ENCODE measurements around the gene KIAA2012. TPM values are rescaled to one million over a fixed set of nuclear protein-coding genes. Genes with fewer than 3 reads are reported as not detected.
A peak's percentile ranks its signal among the peaks of the same experiment; 100 is the strongest.

Gene KIAA2012
- total and polyA plus RNA-seq, 2 of the 8 experiments (the other 6 are each of a cell fraction or from before 2014, with no cell fraction given) = not detected

GRCh38 chr2:202102425-202103000 lies 29.5 kb downstream of the KIAA2012 start:
- CTCF ChIA-PET (ENCODE audit: partially characterized antibody) = interaction anchor here (0.5 to 5.8 kb wide), 18 partner anchors 7 to 243 kb away, joined by 3 to 43 read pairs (median 4); partner anchors contain the start of gene KIAA2012

More at GRCh38 chr2:202102425-202103000, 29.5 kb downstream of the KIAA2012 start:
- DNase-seq (ENCODE audit: low read depth in 1 of 2, low spot score in 2 of 2) (no peak), FAIRE-seq (no peak)
- H3K4me3 ChIP-seq (ENCODE audit: extremely low read depth in 1 of 4, insufficient read depth in 2 of 4, low read depth in 3 of 4, low read length in 4 of 4) = no peak overlapping the region
- POLR2A ChIA-PET (ENCODE audit: partially characterized antibody) = interaction anchor here (0.7 to 1.8 kb wide), 3 partner anchors 9 to 175 kb away, joined by 3 to 4 read pairs (median 4); no protein-coding TSS in a partner anchor
- no peaks in the 10 kb centered on the region for H3K9me3 ChIP-seq (ENCODE audit: insufficient read depth in 2 of 2, low read depth in 1 of 2, low read length in 1 of 2)
- no peak overlapping the region for H2BK120ac ChIP-seq (replicated peaks; ENCODE audit: low read depth, low read length)
- H3K36me3 ChIP-seq (ENCODE audit: control insufficient read depth in 2 of 4, insufficient read depth in 4 of 4, low read length in 3 of 4) = no peaks in the 10 kb centered on the region
- H3K4me2 ChIP-seq (ENCODE audit: insufficient read depth in 1 of 2, low read depth in 2 of 2, low read length in 2 of 2) = 0 out of 4 replicates have a peak overlapping the region, but pooled peaks of 1 of the 2 experiments have one; percentile 12
- no peaks in the 10 kb centered on the region for H3K79me2 ChIP-seq (ENCODE audit: control insufficient read depth in 1 of 2, insufficient read depth in 2 of 2, low read length in 2 of 2)
- H3K18ac ChIP-seq (ENCODE audit: extremely low read depth, low read length) = no peak overlapping the region
- no peak overlapping the region for H4K91ac ChIP-seq (replicated peaks; ENCODE audit: insufficient read length, low read length)
- no peaks in the 10 kb centered on the region for H3K27me3 ChIP-seq (replicated peaks in 1 of 4; ENCODE audit: control insufficient read depth in 3 of 4, extremely low read depth in 1 of 4, insufficient read depth in 3 of 4, low read length in 3 of 4)
- H4K5ac ChIP-seq (ENCODE audit: insufficient read length, low read depth, low read length) = no peak overlapping the region
- no peak overlapping the region for H3K9ac ChIP-seq (replicated peaks in 1 of 4; ENCODE audit: extremely low read depth in 1 of 4, low read depth in 3 of 4, low read length in 3 of 4)
- no peak for TF ChIP-seq EGR1 (IDR thresholded peaks at IDR 0.05; ENCODE audit: borderline replicate concordance, low read depth, low read length)
- no peak for TF ChIP-seq TAF7 (optimal IDR thresholded peaks at IDR 0.05; ENCODE audit: borderline replicate concordance, low read depth, low read length)
- no peak overlapping the region for H3K27ac ChIP-seq (ENCODE audit: low read depth, low read length)
- H3K14ac ChIP-seq (ENCODE audit: insufficient read length) = no peak overlapping the region
- no peaks in the 10 kb centered on the region for H4K20me1 ChIP-seq (replicated peaks in 1 of 2; ENCODE audit: control insufficient read depth in 1 of 2, insufficient read depth in 2 of 2, low read length in 2 of 2)
- H2BK5ac ChIP-seq (ENCODE audit: low read depth, low read length) = no peak overlapping the region
- H3K4me1 ChIP-seq (replicated peaks in 1 of 4; ENCODE audit: control insufficient read depth in 3 of 4, insufficient read depth in 4 of 4, low read length in 3 of 4) = peaks cover 0 to 9% (median 6%) of the 10 kb centered on the region in 4 experiments; a peak in 3 of 7 replicates
- H2BK20ac ChIP-seq (ENCODE audit: low read length) = no peak overlapping the region
- no peak overlapping the region for H3K23ac ChIP-seq (ENCODE audit: insufficient read length)
- H3K79me1 ChIP-seq (ENCODE audit: low read depth, low read length) = no peaks in the 10 kb centered on the region
- no peak overlapping the region for H2BK12ac ChIP-seq (ENCODE audit: low read depth, low read length)
- no peak overlapping the region for H3K56ac ChIP-seq (replicated peaks; ENCODE audit: insufficient read length, low read depth, low read length)
- no peak overlapping the region for H2AK5ac ChIP-seq (ENCODE audit: low read depth, low read length)
- no peak overlapping the region for H2AFZ ChIP-seq (ENCODE audit: low read length)
- H2BK15ac ChIP-seq (ENCODE audit: low read length) = no peak overlapping the region
- H3K4ac ChIP-seq (replicated peaks; ENCODE audit: insufficient read length, low read depth, low read length) = no peak overlapping the region
- no peak overlapping the region for H4K8ac ChIP-seq (ENCODE audit: extremely low read depth, insufficient read depth, low read length)
- WGBS, 2 experiments (ENCODE audit: extremely low coverage in 1 of 2, insufficient coverage in 1 of 2, insufficient read length in 1 of 2, insufficient replicate concordance in 2 of 2, low coverage in 1 of 2, low lambda C conversion rate in 2 of 2, missing lambda C conversion rate in 1 of 2) = 74% methylated on average over 4 of the region's 4 CpGs; no CpG with 5 or more reads in 1 of the 2 experiments
- H3K23me2 ChIP-seq (ENCODE audit: low read depth, low read length) = no peaks in the 10 kb centered on the region; the same call in 1 of the 2 replicates

Measured in H1 (cell line).